GM21786 (cell line): ENCODE data around the gene TFCP2L1.

ENCODE experiments used
- ATAC-seq: cut with Tn5 transposase; IDR thresholded peaks from one replicate; pipeline ENCODE4 v1.9.1; 2021; ENCODE audit not compliant: unreplicated experiment

TFCP2L1 gene

DNA sequence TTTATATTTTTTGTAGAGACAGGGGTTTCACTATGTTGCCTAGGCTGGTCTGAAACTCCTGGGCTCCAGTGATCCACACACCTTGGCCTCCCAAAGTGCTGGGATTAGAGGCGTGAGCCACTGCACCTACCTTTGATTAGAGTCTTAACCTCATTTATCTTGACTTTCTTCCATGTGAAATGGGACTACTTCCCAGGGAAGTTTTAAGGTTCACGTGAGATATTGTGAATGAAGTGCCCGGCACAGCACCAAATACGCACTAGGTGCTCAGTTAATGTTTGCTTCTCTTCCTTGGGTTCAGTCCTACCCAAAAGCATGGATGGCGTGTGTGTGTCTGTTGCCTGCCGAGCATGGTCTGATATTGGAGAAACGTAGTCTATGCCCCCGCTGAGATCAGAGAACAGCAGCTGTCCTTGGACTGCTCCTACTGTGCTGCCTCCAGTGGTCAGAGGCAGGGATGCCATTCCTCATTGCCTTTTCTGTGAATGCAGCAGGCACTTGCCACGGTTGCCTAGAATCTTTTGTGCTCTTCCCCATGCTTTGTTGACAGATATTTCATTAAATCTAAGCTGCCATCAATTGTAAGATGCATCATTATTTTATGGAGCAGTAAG, 12.3 kb upstream of the TFCP2L1 start:
- no peak for ATAC-seq

- no peak for ATAC-seq
Observed at GRCh38 chr2:121295911-121296650, 11.1 kb upstream of the TFCP2L1 start.

DNA sequence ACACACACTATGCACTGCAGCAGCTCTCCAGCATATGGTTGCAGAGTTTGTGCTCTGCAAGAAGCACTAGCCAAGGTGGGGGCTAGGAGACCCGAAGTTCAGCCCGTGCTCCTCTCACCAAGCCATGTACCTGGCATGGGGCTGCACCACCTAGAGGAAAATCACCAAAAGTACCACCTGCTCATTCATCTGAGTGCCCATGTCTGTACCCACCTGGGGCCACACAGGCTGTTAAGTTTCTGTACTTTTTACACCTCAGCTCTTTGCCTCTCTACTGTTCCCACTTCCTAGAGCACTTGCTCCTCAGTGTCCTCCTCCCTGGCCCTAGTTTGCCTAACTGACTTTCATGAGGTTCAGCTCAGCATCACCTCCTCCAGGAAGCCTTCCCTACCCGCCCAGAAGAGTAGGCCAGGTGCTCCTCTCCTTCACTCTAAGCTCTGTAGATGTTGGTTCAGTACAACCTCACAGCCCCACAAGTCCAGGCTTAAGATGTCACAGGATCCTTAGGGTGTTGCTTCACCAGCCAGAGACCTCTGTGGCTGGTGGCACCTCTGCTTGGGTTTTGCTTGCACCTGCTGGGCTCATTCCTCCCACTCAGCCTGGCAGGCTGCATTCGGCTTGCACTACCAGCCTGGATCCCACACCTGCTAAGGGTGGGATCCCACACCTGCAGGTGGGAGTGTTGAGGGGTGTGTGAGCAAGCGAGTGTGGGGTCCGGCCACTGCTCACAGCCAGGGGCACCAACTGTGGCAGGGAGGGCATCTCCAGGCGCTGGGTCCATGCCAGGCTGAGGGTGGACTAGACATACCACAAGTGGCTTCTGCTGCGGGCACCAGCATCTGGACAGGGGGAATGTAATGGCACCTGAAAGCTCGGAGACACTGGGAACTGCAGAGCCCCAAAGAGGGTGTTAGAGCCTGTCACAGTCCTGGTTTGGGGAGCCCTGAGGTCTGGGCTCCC, 10.2 kb upstream of the TFCP2L1 start:
- ATAC-seq, result no peak

DNA sequence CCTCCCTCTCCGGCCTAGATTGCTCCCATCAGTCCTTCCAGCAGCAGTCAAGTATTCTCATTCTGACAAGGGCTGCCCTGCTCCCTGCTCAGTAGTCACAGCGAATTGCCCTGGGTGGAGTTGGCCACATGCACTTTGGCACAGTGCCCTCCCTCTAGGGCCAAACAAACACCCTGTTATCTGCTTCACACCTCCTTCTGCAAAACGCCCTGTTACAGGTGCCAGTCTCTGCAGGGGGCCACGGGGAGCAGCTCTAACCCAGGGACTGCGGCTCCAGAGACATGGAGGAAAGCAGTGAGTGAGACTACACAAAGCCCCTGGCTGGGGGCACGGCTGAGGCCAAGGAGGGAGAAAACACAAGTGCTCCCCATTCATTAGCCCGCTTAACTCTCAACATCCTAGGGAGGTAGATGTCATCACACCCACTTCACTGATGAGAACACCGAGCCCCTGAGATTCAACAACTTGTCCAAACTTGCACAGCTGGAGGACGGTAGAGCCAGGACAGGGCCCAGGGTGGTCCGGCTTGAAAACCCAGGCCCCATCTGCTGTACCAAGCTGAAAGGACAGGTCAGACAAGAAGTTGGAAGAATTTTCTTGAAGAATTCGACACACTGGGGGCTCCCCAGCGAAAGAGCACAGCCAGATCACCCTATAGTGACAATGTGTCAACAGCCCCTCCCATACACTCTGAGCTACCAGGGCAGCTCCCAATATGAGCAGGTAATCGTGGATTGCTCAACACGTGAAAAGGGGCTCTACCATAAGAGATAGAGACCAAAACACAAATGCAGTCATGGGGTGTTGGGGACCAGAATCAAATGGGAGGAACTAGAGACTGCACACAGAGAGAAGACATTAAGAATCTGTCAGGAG, 8.7 kb upstream of the TFCP2L1 start:
- ATAC-seq, result no peak

GRCh38 chr2:121291251-121291580, 6.2 kb upstream of the TFCP2L1 start:
- ATAC-seq, result no peak

DNA sequence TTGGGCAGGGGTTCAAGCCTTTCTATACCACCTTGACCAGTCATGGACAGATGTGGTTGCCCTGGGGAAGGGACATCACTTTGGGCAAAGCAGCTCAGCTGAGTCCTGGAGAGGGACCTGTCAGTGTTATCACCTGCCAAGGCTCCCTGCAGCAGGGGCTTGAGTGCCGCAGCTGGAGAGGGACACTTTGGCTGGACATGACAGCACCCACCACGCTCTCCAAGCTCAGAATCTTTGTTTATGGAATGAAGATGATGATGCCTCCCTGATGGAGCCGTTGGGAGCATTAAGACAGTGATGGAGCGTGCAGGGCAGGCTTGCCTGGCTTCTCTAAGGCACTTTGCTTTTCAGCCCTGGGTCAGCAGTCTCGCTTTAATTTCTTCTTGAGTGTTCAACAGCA, 4.3 kb upstream of the TFCP2L1 start:
- ATAC-seq, result no peak

DNA sequence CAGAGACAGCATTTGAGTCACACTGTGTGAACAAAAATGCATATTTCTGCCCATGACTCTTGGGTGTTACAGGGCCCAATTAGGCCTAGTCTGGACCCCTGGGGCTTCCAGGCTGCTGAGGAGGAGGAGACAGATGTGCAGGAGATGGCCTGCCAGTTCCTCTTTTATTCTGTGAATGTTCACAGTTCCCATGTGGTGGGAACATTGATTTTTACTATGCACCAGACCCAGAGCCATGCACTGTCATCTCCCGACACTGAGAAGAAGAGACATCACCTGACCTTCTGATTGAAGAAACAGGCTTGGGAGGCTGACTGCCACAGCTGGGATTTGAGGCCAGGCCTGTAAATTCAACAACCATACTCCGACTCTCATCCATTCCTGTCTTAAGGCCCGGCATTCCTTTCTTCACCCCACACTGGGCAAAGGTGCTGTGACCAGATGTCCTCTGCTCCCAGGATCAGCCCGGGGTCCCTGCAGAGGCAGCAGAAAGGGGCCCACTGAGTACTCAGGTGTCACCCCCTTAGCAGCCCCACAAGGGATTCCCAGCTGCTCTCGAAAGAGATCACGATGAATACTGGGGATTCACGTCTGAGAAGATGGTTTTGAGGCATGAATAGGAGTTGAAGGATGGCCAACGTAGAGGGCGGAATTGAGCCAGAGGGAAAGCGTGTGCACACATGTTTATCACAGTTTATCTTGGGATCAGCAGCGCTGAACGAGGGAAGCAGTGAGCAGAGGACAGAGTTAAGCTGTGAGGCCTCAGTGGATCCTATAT, 3.6 kb upstream of the TFCP2L1 start:
- no peak for ATAC-seq

GRCh38 chr2:121287956-121288355, 3.0 kb upstream of the TFCP2L1 start:
- no peak for ATAC-seq

DNA sequence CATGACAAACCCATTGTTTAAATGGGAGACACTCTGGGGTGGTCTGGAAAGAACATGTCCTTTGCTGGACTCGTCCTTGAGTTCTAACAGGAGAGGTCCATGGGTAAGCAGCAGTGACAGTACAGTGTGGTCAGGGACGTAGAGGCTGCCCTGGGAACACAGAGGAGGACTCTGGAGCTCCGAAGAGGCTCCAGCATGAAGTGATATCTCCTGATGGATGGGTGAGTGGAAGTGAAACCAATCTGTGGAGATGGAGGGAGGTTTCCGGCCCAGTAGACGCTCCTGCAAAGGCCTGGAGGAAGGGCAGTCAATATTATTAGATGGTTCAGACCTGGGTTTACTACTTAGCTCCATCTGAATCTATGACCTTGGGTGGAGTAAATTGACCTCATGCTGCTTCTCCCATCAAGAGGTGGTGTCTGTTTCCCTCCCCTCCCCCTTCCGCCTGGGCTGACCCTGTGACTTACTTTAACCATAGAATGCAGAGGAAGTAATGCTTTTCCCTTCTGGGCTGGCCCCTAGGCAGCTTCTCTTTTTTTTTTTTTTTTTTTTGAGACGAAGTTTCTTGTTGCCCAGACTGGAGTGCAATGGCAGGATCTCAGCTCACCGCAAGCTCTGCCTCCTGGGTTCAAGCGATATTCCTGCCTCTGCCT, 2.3 kb upstream of the TFCP2L1 start:
- no peak for ATAC-seq

DNA sequence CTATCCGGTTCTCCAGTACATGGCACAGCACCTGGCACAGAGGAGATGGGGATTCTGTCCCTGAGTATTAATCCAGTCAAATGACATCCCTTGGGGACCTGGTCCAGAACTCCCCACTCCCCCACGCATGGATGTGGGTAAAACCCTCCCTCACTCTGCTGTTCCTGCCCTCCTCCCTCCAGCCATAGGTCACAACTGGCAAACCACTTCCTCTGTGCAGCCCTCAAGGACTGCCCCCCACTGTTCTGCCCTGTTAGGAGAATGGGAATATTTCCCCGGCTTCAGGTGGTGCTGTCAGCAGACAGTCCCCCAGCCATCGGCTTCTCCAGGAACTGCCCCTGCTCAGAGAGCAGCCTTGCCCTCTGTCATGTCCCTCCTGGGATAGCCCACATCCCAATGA, 1.5 kb upstream of the TFCP2L1 start:
- ATAC-seq, result no peak

- ATAC-seq, result no peak
Observed at GRCh38 chr2:121285926-121286325, 924 bp upstream of the TFCP2L1 start.

DNA sequence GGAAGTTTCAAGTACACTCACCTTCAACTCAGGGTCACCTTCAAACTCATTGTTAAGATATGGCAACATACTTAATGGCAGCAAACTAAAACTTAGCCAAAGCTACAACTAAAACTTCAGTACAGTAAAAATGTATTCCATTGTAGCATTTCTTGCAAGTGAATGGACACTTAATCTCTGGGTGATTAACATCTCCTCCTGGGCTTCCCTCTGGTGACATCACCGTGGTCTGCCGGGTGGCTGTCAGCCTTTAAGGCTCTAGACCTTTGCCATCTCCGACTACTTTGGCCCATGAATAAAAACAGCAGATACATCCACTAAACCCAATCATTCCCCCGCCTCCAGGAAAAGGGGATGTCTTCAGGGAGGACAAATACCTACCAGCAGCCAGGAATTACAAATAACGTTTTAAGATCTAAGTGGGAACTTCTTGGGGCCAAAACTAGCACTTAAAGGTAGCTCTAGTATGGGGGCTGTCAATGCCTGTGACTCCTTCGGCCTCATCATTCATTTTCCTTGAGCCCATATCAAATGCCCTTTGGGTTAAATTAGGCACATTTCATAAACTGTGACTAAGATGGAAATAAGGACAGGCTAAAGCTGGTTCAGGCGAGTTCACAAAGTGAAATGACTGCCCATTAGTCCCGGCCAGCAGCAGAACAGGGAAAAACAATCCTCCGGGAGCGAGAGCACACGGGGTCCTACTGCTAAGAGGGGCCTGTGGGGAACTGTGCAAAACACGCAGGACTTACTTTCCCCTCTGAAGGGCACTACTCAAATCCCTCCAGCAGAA, 1.1 kb downstream of the TFCP2L1 start:
- no peak for ATAC-seq

- ATAC-seq, result no peak
Observed at GRCh38 chr2:121282800-121283385, 2.1 kb downstream of the TFCP2L1 start.

DNA sequence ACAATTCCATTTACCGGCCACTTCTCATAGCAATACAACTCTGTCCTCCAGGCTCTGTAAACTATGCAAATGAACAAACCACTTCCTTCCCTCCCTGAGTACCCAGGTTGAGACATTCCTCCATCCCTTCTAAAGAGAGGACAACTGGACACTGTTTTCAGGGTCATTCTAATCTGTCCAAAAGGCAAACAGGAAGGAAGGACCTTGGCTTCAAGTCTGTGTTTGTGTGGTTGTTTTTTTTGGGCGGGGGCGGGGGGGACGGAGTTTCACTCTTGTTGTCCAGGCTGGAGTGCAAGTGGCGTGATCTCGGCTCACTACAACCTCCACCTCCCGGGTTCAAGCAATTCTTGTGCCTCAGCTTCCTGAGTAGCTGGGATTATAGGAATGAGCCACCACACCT, 3.3 kb downstream of the TFCP2L1 start:
- no peak for ATAC-seq

GRCh38 chr2:121281107-121281506, 3.9 kb downstream of the TFCP2L1 start:
- no peak for ATAC-seq

DNA sequence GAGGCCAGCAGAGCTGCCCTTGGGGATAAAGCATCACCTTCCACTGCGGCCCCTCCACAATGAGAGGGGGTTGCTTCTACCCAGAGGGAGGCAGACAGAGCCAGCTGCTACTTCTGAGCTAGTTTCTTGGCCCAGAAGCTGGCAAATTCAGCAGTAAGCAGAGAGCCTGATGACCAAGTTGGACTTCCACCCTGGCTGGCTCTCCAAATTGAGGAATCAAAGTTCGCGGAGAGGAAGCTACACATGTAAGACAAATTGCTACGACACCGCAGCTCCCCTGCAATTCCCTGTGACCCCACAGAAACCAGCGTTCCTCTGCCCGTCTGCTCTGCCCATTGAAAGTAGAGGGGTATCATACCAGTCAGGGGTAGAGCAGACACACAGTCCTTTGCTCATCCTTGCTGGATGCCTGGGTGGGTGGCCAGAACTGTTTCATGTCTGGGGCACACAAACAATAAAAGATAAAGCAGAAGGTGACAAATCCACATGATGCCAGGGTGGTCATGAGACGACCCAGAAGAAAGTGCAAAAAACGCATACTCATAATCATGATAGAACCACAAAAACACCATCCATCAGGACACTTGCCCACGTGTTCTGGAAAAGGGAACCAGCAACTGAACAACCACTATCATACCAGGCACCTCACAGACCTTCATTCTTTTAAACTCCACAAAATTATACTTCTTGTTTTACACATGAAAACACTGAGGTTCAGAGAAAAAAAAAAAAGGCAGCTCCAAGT, 5.4 kb downstream of the TFCP2L1 start:
- no peak for ATAC-seq

GRCh38 chr2:121276341-121276740, 8.7 kb downstream of the TFCP2L1 start:
- no peak for ATAC-seq

GRCh38 chr2:121273116-121273515, 11.9 kb downstream of the TFCP2L1 start:
- no peak for ATAC-seq
